Neural cell (in vitro differentiated cells): ENCODE measurements around the gene HSD17B2. TPM values are rescaled to one million over a fixed set of nuclear protein-coding genes. Genes with fewer than 3 reads are reported as not detected.
"Not testable (repeated sequence)": the region's sequence is repeated elsewhere in the genome, so short reads cannot be mapped to it uniquely, and the experiment has no call there.

ENCODE experiments used
- H2AFZ ChIP-seq: fragments of 200-600, 300-800 bp; sonication (generic), shearing (Covaris generic); 2 replicates; pipeline ENCODE4 v1.6.0; 2014; ENCODE audit warnings: low read depth, mild to moderate bottlenecking, antibody characterized with exemption, low read length, moderate library complexity
- H3F3A ChIP-seq: fragments of 200-600 bp; shearing (Covaris generic); 2 replicates; pipeline ENCODE4 v1.6.1; 2016; ENCODE audit warnings: mild to moderate bottlenecking, moderate library complexity, mixed read lengths, antibody characterized with exemption, low read length; ENCODE audit not compliant: insufficient read depth, poor library complexity, severe bottlenecking
- H3K27ac ChIP-seq: fragments of 200-600, 300-800 bp; sonication (generic), shearing (Covaris generic); 2 replicates; pipeline ENCODE4 v1.5.1; 2014; ENCODE audit warnings: mild to moderate bottlenecking, low read length, moderate library complexity
- H3K27me3 ChIP-seq: fragments of 300-800, 200-600 bp; sonication (generic), shearing (Covaris generic); 2 replicates; pipeline ENCODE4 v1.6.0; 2014; ENCODE audit warnings: mild to moderate bottlenecking, low read depth, low read length, moderate library complexity; ENCODE audit not compliant: insufficient read depth
- H3K36me3 ChIP-seq: fragments of 300-800, 200-600 bp; sonication (generic), shearing (Covaris generic); 2 replicates; pipeline ENCODE4 v1.5.1; 2014; ENCODE audit warnings: mild to moderate bottlenecking, antibody characterized with exemption, low read length, moderate library complexity; ENCODE audit not compliant: insufficient read depth
- H3K4me2 ChIP-seq: fragments of 300-800, 200-600 bp; sonication (generic), shearing (Covaris generic); 2 replicates; pipeline ENCODE4 v1.6.0; 2014; ENCODE audit warnings: mild to moderate bottlenecking, low read length
- H3K4me3 ChIP-seq: fragments of 300-800, 200-600 bp; sonication (generic), shearing (Covaris generic); 2 replicates; pipeline ENCODE4 v1.5.1; 2014; ENCODE audit warnings: mild to moderate bottlenecking, low read length, moderate library complexity
- H3K79me2 ChIP-seq: fragments of 200-600 bp; shearing (Covaris generic); replicated peaks from 2 replicates; pipeline ENCODE4 v1.6.0; 2014; ENCODE audit warnings: mild to moderate bottlenecking, low read length, moderate library complexity; ENCODE audit not compliant: insufficient read depth
- H3K9ac ChIP-seq: fragments of 300-800, 200-600 bp; sonication (generic), shearing (Covaris generic); 2 replicates; pipeline ENCODE4 v1.6.1; 2016; ENCODE audit warnings: mild to moderate bottlenecking, low read length, mixed read lengths
- H3K9me2 ChIP-seq: fragments of 200-600 bp; shearing (Covaris generic); 2 replicates; pipeline ENCODE4 v1.6.1; 2016; ENCODE audit warnings: mild to moderate bottlenecking, low read length, mixed read lengths; ENCODE audit not compliant: insufficient read depth
- H3K9me3 ChIP-seq: fragments of 200-600, 300-800 bp; sonication (generic), shearing (Covaris generic); 2 replicates; pipeline ENCODE4 v1.6.1; 2016; ENCODE audit warnings: mild to moderate bottlenecking, mixed run types, low read length, moderate library complexity, mixed read lengths
- H4K20me1 ChIP-seq: fragments of 200-600 bp; shearing (Covaris generic); 2 replicates; pipeline ENCODE4 v1.6.1; 2016; ENCODE audit warnings: mild to moderate bottlenecking, mixed run types; ENCODE audit not compliant: insufficient read depth
- CTCF ChIP-seq: fragments of 450-650 bp; IDR thresholded peaks from 2 replicates; pipeline ENCODE4 v1.5.1; 2014; ENCODE audit warnings: antibody characterized with exemption, mild to moderate bottlenecking, moderate library complexity; ENCODE audit not compliant: poor library complexity, severe bottlenecking
- EP300 ChIP-seq: fragments of 450-650 bp; conservative IDR thresholded peaks from 2 replicates; pipeline ENCODE4 v1.6.1; 2014; ENCODE audit warnings: antibody characterized with exemption, mild to moderate bottlenecking, moderate library complexity; ENCODE audit not compliant: poor library complexity, severe bottlenecking
- EZH2 ChIP-seq: fragments of 200-600, 300-800 bp; shearing (Covaris generic), sonication (generic); IDR thresholded peaks from 2 replicates; pipeline ENCODE4 v1.6.1; 2014; ENCODE audit warnings: antibody characterized with exemption, low read length, borderline replicate concordance, mild to moderate bottlenecking; ENCODE audit not compliant: insufficient read depth, poor library complexity, severe bottlenecking
- MXI1 ChIP-seq: fragments of 450-650 bp; conservative IDR thresholded peaks from 2 replicates; pipeline ENCODE4 v1.6.1; 2014; ENCODE audit warnings: antibody characterized with exemption, mild to moderate bottlenecking; ENCODE audit not compliant: poor library complexity, severe bottlenecking
- POLR2AphosphoS5 ChIP-seq: IDR thresholded peaks from 2 replicates; pipeline ENCODE4 v1.6.1; 2012
- RAD21 ChIP-seq: fragments of 450-650 bp; conservative IDR thresholded peaks from 2 replicates; pipeline ENCODE4 v1.6.1; 2014; ENCODE audit warnings: antibody characterized with exemption, mild to moderate bottlenecking, moderate library complexity
- REST ChIP-seq: IDR thresholded peaks from 2 replicates; pipeline ENCODE4 v1.6.1; 2012; ENCODE audit warnings: borderline replicate concordance
- SMC3 ChIP-seq: fragments of 450-650 bp; conservative IDR thresholded peaks from 2 replicates; pipeline ENCODE4 v1.6.1; 2014; ENCODE audit warnings: antibody characterized with exemption, mild to moderate bottlenecking, moderate library complexity; ENCODE audit not compliant: poor library complexity
- TAF1 ChIP-seq: IDR thresholded peaks from 2 replicates; pipeline ENCODE4 v1.6.1; 2012; ENCODE audit warnings: low read depth
- polyA plus RNA-seq: library from polyadenylated mRNA; depleted of rRNA; stranded (reverse); fragments of >200 nt; gene quantifications from 2 replicates; pipeline ENCODE4 v1.2.3, GENCODE V29; 2014

Gene HSD17B2
- polyA plus RNA-seq, 1 donor from 2014 or later, result not detected

- no peak overlapping the region for H3K9ac ChIP-seq
- no peak overlapping the region for H3K4me3 ChIP-seq
- H2AFZ ChIP-seq, result no peak overlapping the region
- H3K79me2 ChIP-seq, result no peaks in the 10 kb centered on the region
- TF ChIP-seq REST (no peak), SMC3 (no peak), TAF1 (no peak), CTCF (no peak), POLR2AphosphoS5 (no peak), EZH2 (no peak), MXI1 (no peak), RAD21 (no peak), EP300 (no peak)
- H3K27ac ChIP-seq, result no peak overlapping the region
- no peaks in the 10 kb centered on the region for H3K9me3 ChIP-seq
- no peaks in the 10 kb centered on the region for H3K27me3 ChIP-seq
- H4K20me1 ChIP-seq, result no peaks in the 10 kb centered on the region
- no peaks in the 10 kb centered on the region for H3K9me2 ChIP-seq
- no peaks in the 10 kb centered on the region for H3K36me3 ChIP-seq
- no peak overlapping the region for H3K4me2 ChIP-seq
- no peaks in the 10 kb centered on the region for H3F3A ChIP-seq
Measured at GRCh38 chr16:82108774-82109173, 73.7 kb downstream of the HSD17B2 start.

- not testable (repeated sequence) for H3K27me3 ChIP-seq, H3K4me3 ChIP-seq, H4K20me1 ChIP-seq, H3K4me2 ChIP-seq, H3K9ac ChIP-seq, H3K9me2 ChIP-seq, H2AFZ ChIP-seq, H3K79me2 ChIP-seq, H3K36me3 ChIP-seq, H3K9me3 ChIP-seq, H3F3A ChIP-seq, H3K27ac ChIP-seq
Measured at GRCh38 chr16:82109266-82109665, 74.2 kb downstream of the HSD17B2 start.

- H3F3A ChIP-seq, result no peaks in the 10 kb centered on the region
- no peak overlapping the region for H3K4me3 ChIP-seq
- H3K27me3 ChIP-seq, result no peaks in the 10 kb centered on the region
- H4K20me1 ChIP-seq, result no peaks in the 10 kb centered on the region
- no peaks in the 10 kb centered on the region for H3K9me3 ChIP-seq
- no peak overlapping the region for H2AFZ ChIP-seq
- no peaks in the 10 kb centered on the region for H3K79me2 ChIP-seq
- H3K9ac ChIP-seq, result no peak overlapping the region
- H3K4me2 ChIP-seq, result no peak overlapping the region
- H3K27ac ChIP-seq, result no peak overlapping the region
- no peaks in the 10 kb centered on the region for H3K9me2 ChIP-seq
- TF ChIP-seq TAF1 (no peak), MXI1 (no peak), RAD21 (no peak), SMC3 (no peak), EP300 (no peak), EZH2 (no peak), CTCF (no peak), POLR2AphosphoS5 (no peak), REST (no peak)
- H3K36me3 ChIP-seq, result no peaks in the 10 kb centered on the region
Measured at GRCh38 chr16:82111944-82112343, 76.9 kb downstream of the HSD17B2 start.
